SU-DHL-6 (cell line): ENCODE measurements around the gene TMCC1.
"Not testable (repeated sequence)": the region's sequence is repeated elsewhere in the genome, so short reads cannot be mapped to it uniquely, and the experiment has no call there.

Experiments used
- H2AFZ ChIP-seq: fragments of 200-600 bp; sonication (generic); 2 replicates; pipeline ENCODE4 v1.6.1; 2014; ENCODE audit warnings: low read depth, mild to moderate bottlenecking, moderate library complexity, mixed read lengths, antibody characterized with exemption, low read length; ENCODE audit not compliant: severe bottlenecking
- H3F3A ChIP-seq: fragments of 200-600 bp; shearing (Covaris generic); 2 replicates; pipeline ENCODE4 v1.6.0; 2016; ENCODE audit warnings: antibody characterized with exemption, mild to moderate bottlenecking; ENCODE audit not compliant: insufficient read depth
- H3K27ac ChIP-seq: fragments of 200-600 bp; sonication (generic); 2 replicates; pipeline ENCODE4 v1.5.1; 2016; ENCODE audit warnings: low read depth, mild to moderate bottlenecking, low read length, moderate library complexity, mixed read lengths
- H3K27me3 ChIP-seq: fragments of 200-600 bp; sonication (generic), shearing (Covaris generic); 2 replicates; pipeline ENCODE4 v1.6.0; 2014; ENCODE audit warnings: mild to moderate bottlenecking, low read length
- H3K36me3 ChIP-seq: fragments of 200-600 bp; sonication (generic); 2 replicates; pipeline ENCODE4 v1.6.1; 2014; ENCODE audit warnings: mild to moderate bottlenecking, low read length, mixed read lengths
- H3K4me2 ChIP-seq: fragments of 300-600, 200-600 bp; shearing (Covaris generic), sonication (generic); 2 replicates; pipeline ENCODE4 v1.6.0; 2014; ENCODE audit warnings: low read length, low read depth, mild to moderate bottlenecking; ENCODE audit not compliant: poor library complexity, severe bottlenecking
- H3K4me3 ChIP-seq: fragments of 200-600 bp; sonication (generic); 2 replicates; pipeline ENCODE4 v1.5.1; 2014; ENCODE audit warnings: antibody characterized with exemption, low read length, mild to moderate bottlenecking, mixed read lengths; ENCODE audit not compliant: insufficient read depth, poor library complexity, severe bottlenecking
- H3K79me2 ChIP-seq: fragments of 200-600 bp; sonication (generic); 2 replicates; pipeline ENCODE4 v1.6.1; 2014; ENCODE audit warnings: mild to moderate bottlenecking, low read length, moderate library complexity; ENCODE audit not compliant: insufficient read depth
- H3K9ac ChIP-seq: fragments of 200-600 bp; sonication (generic); 2 replicates; pipeline ENCODE4 v1.7.0; 2014; ENCODE audit warnings: mild to moderate bottlenecking, low read length
- H3K9me2 ChIP-seq: fragments of 200-600 bp; sonication (generic); replicated peaks from 2 replicates; pipeline ENCODE4 v1.6.1; 2014; ENCODE audit warnings: low read length; ENCODE audit not compliant: insufficient read depth
- H3K9me3 ChIP-seq: fragments of 200-600 bp; sonication (generic); 2 replicates; pipeline ENCODE4 v1.6.1; 2014; ENCODE audit warnings: low read length, mixed read lengths; ENCODE audit not compliant: insufficient read depth
- H4K20me1 ChIP-seq: fragments of 200-600 bp; sonication (generic); 2 replicates; pipeline ENCODE4 v1.6.1; 2014; ENCODE audit warnings: low read depth, mild to moderate bottlenecking, antibody characterized with exemption, low read length, moderate library complexity, mixed read lengths
- EZH2phosphoT487 ChIP-seq: fragments of 200-600 bp; sonication (generic), shearing (Covaris generic); conservative IDR thresholded peaks from 2 replicates; pipeline ENCODE4 v1.6.1; 2018; ENCODE audit warnings: mild to moderate bottlenecking, antibody characterized with exemption, low read length, moderate library complexity, mixed read lengths
- TF ChIP-seq, protein P1 (sequence below): fragments of 200-600 bp; sonication (generic); IDR thresholded peaks from one replicate; pipeline ENCODE4 v1.5.1; 2017; ENCODE audit warnings: antibody characterized with exemption, mild to moderate bottlenecking, low read length, moderate library complexity; ENCODE audit not compliant: insufficient read depth, poor library complexity, severe bottlenecking

TMCC1 gene

GRCh38 chr3:129756871-129757270 is 136.6 kb downstream of the TMCC1 start:
- Histone ChIP-seq H3K9ac (no peak overlapping the region), H3K9me3 (no peaks in the 10 kb centered on the region; the same call in 1 of the 2 replicates), H2AFZ (no peak overlapping the region), H3K4me3 (no peak overlapping the region), H3K79me2 (peaks cover 5% of the 10 kb centered on the region; the same call in 1 of the 2 replicates), H3K27ac (no peak overlapping the region), H4K20me1 (no peaks in the 10 kb centered on the region), H3K9me2 (no peaks in the 10 kb centered on the region), H3K4me2 (no peak overlapping the region), H3F3A (no peaks in the 10 kb centered on the region), H3K36me3 (0 out of 2 replicates have a peak, but pooled peaks cover 5% of the 10 kb centered on the region), H3K27me3 (no peaks in the 10 kb centered on the region)
- TF ChIP-seq, protein P1, sequence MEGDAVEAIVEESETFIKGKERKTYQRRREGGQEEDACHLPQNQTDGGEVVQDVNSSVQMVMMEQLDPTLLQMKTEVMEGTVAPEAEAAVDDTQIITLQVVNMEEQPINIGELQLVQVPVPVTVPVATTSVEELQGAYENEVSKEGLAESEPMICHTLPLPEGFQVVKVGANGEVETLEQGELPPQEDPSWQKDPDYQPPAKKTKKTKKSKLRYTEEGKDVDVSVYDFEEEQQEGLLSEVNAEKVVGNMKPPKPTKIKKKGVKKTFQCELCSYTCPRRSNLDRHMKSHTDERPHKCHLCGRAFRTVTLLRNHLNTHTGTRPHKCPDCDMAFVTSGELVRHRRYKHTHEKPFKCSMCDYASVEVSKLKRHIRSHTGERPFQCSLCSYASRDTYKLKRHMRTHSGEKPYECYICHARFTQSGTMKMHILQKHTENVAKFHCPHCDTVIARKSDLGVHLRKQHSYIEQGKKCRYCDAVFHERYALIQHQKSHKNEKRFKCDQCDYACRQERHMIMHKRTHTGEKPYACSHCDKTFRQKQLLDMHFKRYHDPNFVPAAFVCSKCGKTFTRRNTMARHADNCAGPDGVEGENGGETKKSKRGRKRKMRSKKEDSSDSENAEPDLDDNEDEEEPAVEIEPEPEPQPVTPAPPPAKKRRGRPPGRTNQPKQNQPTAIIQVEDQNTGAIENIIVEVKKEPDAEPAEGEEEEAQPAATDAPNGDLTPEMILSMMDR, result no peak
- TF ChIP-seq EZH2phosphoT487, result no peak

DNA sequence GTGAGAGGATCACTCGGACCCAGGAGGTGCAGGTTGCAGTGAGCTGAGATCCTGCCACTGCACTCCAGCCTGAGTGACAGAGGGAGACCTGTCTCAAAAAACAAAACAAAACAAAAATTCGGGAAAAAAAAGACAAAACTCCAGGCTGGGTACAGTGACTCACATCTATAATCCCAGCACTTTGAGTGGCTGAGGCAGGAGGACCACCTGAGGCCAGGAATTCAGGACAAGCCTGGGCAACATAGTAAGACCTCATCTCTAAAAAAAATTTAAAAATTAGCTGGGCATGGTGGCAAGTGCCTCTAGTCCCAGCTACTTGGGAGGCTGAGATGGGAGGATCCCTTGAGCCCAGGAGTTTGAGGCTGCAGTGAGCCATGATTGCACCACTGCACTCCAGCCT is 142.4 kb downstream of the TMCC1 start:
- H3K27ac ChIP-seq, H3K4me2 ChIP-seq, H3K4me3 ChIP-seq: not testable (repeated sequence)

DNA sequence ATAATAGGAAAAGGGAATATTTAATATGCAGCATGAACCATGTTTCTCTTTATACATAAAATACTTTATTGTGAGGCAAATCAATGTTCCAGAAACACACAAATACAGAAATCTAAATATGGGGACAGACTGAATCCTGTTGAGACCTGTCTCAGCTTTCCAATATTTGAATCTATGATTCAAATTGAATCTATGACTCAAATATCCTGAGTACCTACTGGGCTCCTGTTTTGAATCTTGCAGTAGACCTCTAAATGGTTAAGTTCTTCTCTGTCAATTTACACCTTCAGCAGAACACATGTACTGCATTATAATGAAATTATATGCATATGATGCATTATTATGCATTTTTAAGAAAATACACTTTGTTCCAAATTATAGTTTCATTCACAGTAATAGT is 143.8 kb downstream of the TMCC1 start:
- Histone ChIP-seq H3K4me2 (no peak overlapping the region), H3K27me3 (no peaks in the 10 kb centered on the region), H3K27ac (no peak overlapping the region), H3F3A (no peaks in the 10 kb centered on the region), H3K9me2 (no peaks in the 10 kb centered on the region), H3K36me3 (0 out of 2 replicates have a peak, but pooled peaks cover 5% of the 10 kb centered on the region), H3K79me2 (no peaks in the 10 kb centered on the region; the same call in 1 of the 2 replicates), H2AFZ (no peak overlapping the region), H3K4me3 (no peak overlapping the region), H3K9me3 (no peaks in the 10 kb centered on the region; the same call in 1 of the 2 replicates), H3K9ac (no peak overlapping the region), H4K20me1 (peaks cover 4% of the 10 kb centered on the region; the same call in 1 of the 2 replicates)
- TF ChIP-seq, protein P1, result no peak
- no peak for TF ChIP-seq EZH2phosphoT487

More for the DNA sequence above, 142.4 kb downstream of the TMCC1 start:
- H3K27me3 ChIP-seq, H3F3A ChIP-seq, H3K9me3 ChIP-seq, H4K20me1 ChIP-seq, H3K79me2 ChIP-seq, H3K9me2 ChIP-seq, H2AFZ ChIP-seq, H3K9ac ChIP-seq, H3K36me3 ChIP-seq: not testable (repeated sequence)

DNA sequence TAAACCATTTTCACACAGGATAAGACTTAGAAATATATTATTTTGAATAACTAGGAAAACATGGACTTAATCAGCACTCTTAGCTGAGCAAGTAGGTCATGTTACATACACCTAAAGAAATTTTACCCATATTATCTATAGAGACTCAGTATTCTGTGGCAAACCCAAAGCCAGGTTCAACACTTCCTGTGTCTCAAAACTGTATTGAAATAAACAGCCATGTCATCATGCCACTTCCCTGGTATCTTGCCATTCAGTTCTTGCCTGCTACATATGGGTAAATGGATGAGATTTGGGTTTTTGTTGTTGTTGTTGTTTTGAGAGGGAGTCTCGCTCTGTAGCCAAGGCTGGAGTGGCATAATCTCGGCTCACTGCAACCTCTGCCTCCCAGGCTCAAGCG is 145.5 kb downstream of the TMCC1 start:
- Histone ChIP-seq H3K9ac (no peak overlapping the region), H3K79me2 (no peaks in the 10 kb centered on the region; the same call in 1 of the 2 replicates)
- no peak for TF ChIP-seq EZH2phosphoT487
- TF ChIP-seq, protein P1, result no peak

More for the DNA sequence above, 145.5 kb downstream of the TMCC1 start:
- no peak overlapping the region for H3K4me3 ChIP-seq
- no peaks in the 10 kb centered on the region; the same call in 1 of the 2 replicates for H3K9me3 ChIP-seq
- H3F3A ChIP-seq, result no peaks in the 10 kb centered on the region
- H3K9me2 ChIP-seq, result no peaks in the 10 kb centered on the region
- peaks cover 4% of the 10 kb centered on the region; the same call in 1 of the 2 replicates for H4K20me1 ChIP-seq
- no peak overlapping the region for H3K27ac ChIP-seq
- H3K4me2 ChIP-seq, result no peak overlapping the region
- H2AFZ ChIP-seq, result no peak overlapping the region
- no peaks in the 10 kb centered on the region for H3K27me3 ChIP-seq
- H3K36me3 ChIP-seq, result no peaks in the 10 kb centered on the region
